ENCODE results near the gene SEC22A. TPM values are rescaled to one million over a fixed set of nuclear protein-coding genes. Genes with fewer than 3 reads are reported as not detected.

The SEC22A gene
- total RNA-seq, 1 experiment from 2014 or later, result 16.2 TPM

- Mint-ChIP-seq H3K4me1 (ENCODE audit: insufficient read depth, unreplicated experiment) (no peaks in the 10 kb centered on the region), H3K27ac (ENCODE audit: low read depth, unreplicated experiment) (no peak overlapping the region), H3K27me3 (ENCODE audit: insufficient read depth, unreplicated experiment) (no peaks in the 10 kb centered on the region), H3K4me3 (ENCODE audit: unreplicated experiment) (no peak overlapping the region), H3K9me3 (ENCODE audit: unreplicated experiment) (no peaks in the 10 kb centered on the region), H3K36me3 (ENCODE audit: insufficient read depth, unreplicated experiment) (peaks cover 45% of the 10 kb centered on the region)
- no peak for TF ChIP-seq CTCF (IDR thresholded peaks at IDR 0.05; ENCODE audit: unreplicated experiment)
- no TSS peak for BruUV-seq (replicated peaks)
- ChIA-PET POLR2A (interaction anchor here (0.8 kb wide), 1 partner anchor 25 kb away, joined by 4 read pairs; no protein-coding TSS in a partner anchor), CTCF (interaction anchor here (0.8 kb wide), 1 partner anchor 16 kb away, joined by 4 read pairs; no protein-coding TSS in a partner anchor)
- intact Hi-C loops (cut with micrococcal nuclease), result no loop called here
- no peak for DNase-seq (ENCODE audit: unreplicated experiment)
These were observed 33.6 kb upstream of the SEC22A start for GRCh38 chr3:123168122-123168521.

GRCh38 chr3:123168605-123169004, 33.1 kb upstream of the SEC22A start:
- H3K27ac Mint-ChIP-seq (ENCODE audit: low read depth, unreplicated experiment), result no peak overlapping the region
- H3K4me1 Mint-ChIP-seq (ENCODE audit: insufficient read depth, unreplicated experiment), result no peaks in the 10 kb centered on the region
- no peak overlapping the region for H3K4me3 Mint-ChIP-seq (ENCODE audit: unreplicated experiment)
- DNase-seq (ENCODE audit: unreplicated experiment), result no peak
- H3K27me3 Mint-ChIP-seq (ENCODE audit: insufficient read depth, unreplicated experiment), result no peaks in the 10 kb centered on the region
- BruUV-seq (replicated peaks), result no TSS peak
- ChIA-PET CTCF (interaction anchor here (0.6 to 0.8 kb wide), 2 partner anchors 16 to 487 kb away, joined by 3 to 4 read pairs; no protein-coding TSS in a partner anchor), POLR2A (no interaction called here)
- TF ChIP-seq CTCF (IDR thresholded peaks at IDR 0.05; ENCODE audit: unreplicated experiment), result no peak
- intact Hi-C loops (cut with micrococcal nuclease), result no loop called here
- no peaks in the 10 kb centered on the region for H3K9me3 Mint-ChIP-seq (ENCODE audit: unreplicated experiment)
- peaks cover 43% of the 10 kb centered on the region for H3K36me3 Mint-ChIP-seq (ENCODE audit: insufficient read depth, unreplicated experiment)

GRCh38 chr3:123169492-123169929, 32.2 kb upstream of the SEC22A start:
- POLR2A ChIA-PET, result no interaction called here
- H3K27me3 Mint-ChIP-seq (ENCODE audit: insufficient read depth, unreplicated experiment), result no peaks in the 10 kb centered on the region
- H3K27ac Mint-ChIP-seq (ENCODE audit: low read depth, unreplicated experiment), result no peak overlapping the region
- BruUV-seq (replicated peaks), result no TSS peak
- TF ChIP-seq CTCF (IDR thresholded peaks at IDR 0.05; ENCODE audit: unreplicated experiment), result no peak
- H3K4me1 Mint-ChIP-seq (ENCODE audit: insufficient read depth, unreplicated experiment), result no peaks in the 10 kb centered on the region
- peaks cover 34% of the 10 kb centered on the region for H3K36me3 Mint-ChIP-seq (ENCODE audit: insufficient read depth, unreplicated experiment)
- intact Hi-C loops (cut with micrococcal nuclease), result no loop called here
- H3K4me3 Mint-ChIP-seq (ENCODE audit: unreplicated experiment), result no peak overlapping the region
- no peaks in the 10 kb centered on the region for H3K9me3 Mint-ChIP-seq (ENCODE audit: unreplicated experiment)
- no peak for DNase-seq (ENCODE audit: unreplicated experiment)
- CTCF ChIA-PET, result interaction anchor here (0.6 kb wide), 1 partner anchor 573 kb away, joined by 3 read pairs; no protein-coding TSS in a partner anchor

GRCh38 chr3:123169930-123170329, 31.8 kb upstream of the SEC22A start:
- ChIA-PET POLR2A (no interaction called here), CTCF (no interaction called here)
- no peak for DNase-seq (ENCODE audit: unreplicated experiment)
- BruUV-seq (replicated peaks), result no TSS peak
- Mint-ChIP-seq H3K27me3 (ENCODE audit: insufficient read depth, unreplicated experiment) (no peaks in the 10 kb centered on the region), H3K9me3 (ENCODE audit: unreplicated experiment) (no peaks in the 10 kb centered on the region), H3K36me3 (ENCODE audit: insufficient read depth, unreplicated experiment) (peaks cover 30% of the 10 kb centered on the region), H3K27ac (ENCODE audit: low read depth, unreplicated experiment) (no peak overlapping the region), H3K4me1 (ENCODE audit: insufficient read depth, unreplicated experiment) (no peaks in the 10 kb centered on the region), H3K4me3 (ENCODE audit: unreplicated experiment) (no peak overlapping the region)
- TF ChIP-seq CTCF (IDR thresholded peaks at IDR 0.05; ENCODE audit: unreplicated experiment), result no peak
- intact Hi-C loops (cut with micrococcal nuclease), result no loop called here
